ENCODE measurements around the gene CUL9. TPM values are rescaled to one million over a fixed set of nuclear protein-coding genes. Genes with fewer than 3 reads are reported as not detected.

The CUL9 gene
- polyA plus RNA-seq, 1 donor from 2014 or later = 65.0 TPM

GRCh38 chr6:43248101-43248500 is 66.1 kb downstream of the CUL9 start:
- Histone ChIP-seq H3K9me3 (ENCODE audit: low read length) (no peaks in the 10 kb centered on the region), H3K36me3 (ENCODE audit: insufficient read depth, low read length) (no peaks in the 10 kb centered on the region), H3K9ac (ENCODE audit: low read length) (peak overlapping the region; percentile 67), H3K27ac (ENCODE audit: low read length) (peak overlapping the region; percentile 59), H2AFZ (ENCODE audit: low read depth, low read length) (no peak overlapping the region), H3F3A (ENCODE audit: insufficient read depth, low read length, poor library complexity, severe bottlenecking) (no peaks in the 10 kb centered on the region), H3K4me3 (ENCODE audit: low read length) (peak overlapping the region; percentile 82), H3K4me2 (ENCODE audit: low read length) (peak overlapping the region; percentile 96), H3K79me2 (replicated peaks; ENCODE audit: insufficient read depth, low read length) (peaks cover 23% of the 10 kb centered on the region), H4K20me1 (ENCODE audit: insufficient read depth) (no peaks in the 10 kb centered on the region), H3K9me2 (ENCODE audit: insufficient read depth, low read length) (no peaks in the 10 kb centered on the region), H3K27me3 (ENCODE audit: insufficient read depth, low read depth, low read length) (no peaks in the 10 kb centered on the region)
- no peak for TF ChIP-seq EP300 (conservative IDR thresholded peaks at IDR 0.05; ENCODE audit: poor library complexity, severe bottlenecking)

DNA sequence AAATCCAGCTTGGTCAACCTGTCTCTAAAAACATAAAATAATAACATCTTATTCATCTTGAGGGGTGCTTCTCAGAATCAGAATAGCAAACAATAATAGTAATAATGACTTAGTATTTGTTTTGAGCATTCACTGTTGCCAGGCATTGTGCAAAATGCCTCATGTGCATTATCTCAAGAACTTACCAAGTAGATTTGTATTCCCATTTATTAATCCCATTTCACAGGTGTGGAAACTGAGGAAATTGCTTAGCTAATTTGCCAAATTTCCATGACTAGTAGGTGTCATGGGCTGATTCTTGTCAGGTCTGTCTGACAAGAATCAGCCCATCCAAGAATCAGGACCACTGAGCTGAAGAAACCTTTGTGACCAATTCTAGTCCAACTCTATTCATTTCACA is 66.8 kb downstream of the CUL9 start:
- H3K27ac ChIP-seq (ENCODE audit: low read length) = no peak overlapping the region
- no peak overlapping the region for H2AFZ ChIP-seq (ENCODE audit: low read depth, low read length)
- H3K36me3 ChIP-seq (ENCODE audit: insufficient read depth, low read length) = no peaks in the 10 kb centered on the region
- no peaks in the 10 kb centered on the region for H4K20me1 ChIP-seq (ENCODE audit: insufficient read depth)
- no peaks in the 10 kb centered on the region for H3K27me3 ChIP-seq (ENCODE audit: insufficient read depth, low read depth, low read length)
- no peak overlapping the region for H3K4me2 ChIP-seq (ENCODE audit: low read length)
- H3K9me2 ChIP-seq (ENCODE audit: insufficient read depth, low read length) = no peaks in the 10 kb centered on the region
- H3K79me2 ChIP-seq (replicated peaks; ENCODE audit: insufficient read depth, low read length) = peaks cover 23% of the 10 kb centered on the region
- no peaks in the 10 kb centered on the region for H3K9me3 ChIP-seq (ENCODE audit: low read length)
- H3K9ac ChIP-seq (ENCODE audit: low read length) = no peak overlapping the region
- TF ChIP-seq RAD21 (conservative IDR thresholded peaks at IDR 0.05) (no peak), TAF1 (IDR thresholded peaks at IDR 0.05; ENCODE audit: low read depth) (no peak), POLR2AphosphoS5 (IDR thresholded peaks at IDR 0.05) (no peak), MXI1 (conservative IDR thresholded peaks at IDR 0.05; ENCODE audit: poor library complexity, severe bottlenecking) (no peak), EP300 (conservative IDR thresholded peaks at IDR 0.05; ENCODE audit: poor library complexity, severe bottlenecking) (no peak), EZH2 (IDR thresholded peaks at IDR 0.05; ENCODE audit: borderline replicate concordance, insufficient read depth, low read length, poor library complexity, severe bottlenecking) (no peak), SMC3 (conservative IDR thresholded peaks at IDR 0.05; ENCODE audit: poor library complexity) (no peak)
- TF ChIP-seq, protein P1, sequence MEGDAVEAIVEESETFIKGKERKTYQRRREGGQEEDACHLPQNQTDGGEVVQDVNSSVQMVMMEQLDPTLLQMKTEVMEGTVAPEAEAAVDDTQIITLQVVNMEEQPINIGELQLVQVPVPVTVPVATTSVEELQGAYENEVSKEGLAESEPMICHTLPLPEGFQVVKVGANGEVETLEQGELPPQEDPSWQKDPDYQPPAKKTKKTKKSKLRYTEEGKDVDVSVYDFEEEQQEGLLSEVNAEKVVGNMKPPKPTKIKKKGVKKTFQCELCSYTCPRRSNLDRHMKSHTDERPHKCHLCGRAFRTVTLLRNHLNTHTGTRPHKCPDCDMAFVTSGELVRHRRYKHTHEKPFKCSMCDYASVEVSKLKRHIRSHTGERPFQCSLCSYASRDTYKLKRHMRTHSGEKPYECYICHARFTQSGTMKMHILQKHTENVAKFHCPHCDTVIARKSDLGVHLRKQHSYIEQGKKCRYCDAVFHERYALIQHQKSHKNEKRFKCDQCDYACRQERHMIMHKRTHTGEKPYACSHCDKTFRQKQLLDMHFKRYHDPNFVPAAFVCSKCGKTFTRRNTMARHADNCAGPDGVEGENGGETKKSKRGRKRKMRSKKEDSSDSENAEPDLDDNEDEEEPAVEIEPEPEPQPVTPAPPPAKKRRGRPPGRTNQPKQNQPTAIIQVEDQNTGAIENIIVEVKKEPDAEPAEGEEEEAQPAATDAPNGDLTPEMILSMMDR (IDR thresholded peaks at IDR 0.05; ENCODE audit: poor library complexity, severe bottlenecking) = no peak
- TF ChIP-seq, protein P2, sequence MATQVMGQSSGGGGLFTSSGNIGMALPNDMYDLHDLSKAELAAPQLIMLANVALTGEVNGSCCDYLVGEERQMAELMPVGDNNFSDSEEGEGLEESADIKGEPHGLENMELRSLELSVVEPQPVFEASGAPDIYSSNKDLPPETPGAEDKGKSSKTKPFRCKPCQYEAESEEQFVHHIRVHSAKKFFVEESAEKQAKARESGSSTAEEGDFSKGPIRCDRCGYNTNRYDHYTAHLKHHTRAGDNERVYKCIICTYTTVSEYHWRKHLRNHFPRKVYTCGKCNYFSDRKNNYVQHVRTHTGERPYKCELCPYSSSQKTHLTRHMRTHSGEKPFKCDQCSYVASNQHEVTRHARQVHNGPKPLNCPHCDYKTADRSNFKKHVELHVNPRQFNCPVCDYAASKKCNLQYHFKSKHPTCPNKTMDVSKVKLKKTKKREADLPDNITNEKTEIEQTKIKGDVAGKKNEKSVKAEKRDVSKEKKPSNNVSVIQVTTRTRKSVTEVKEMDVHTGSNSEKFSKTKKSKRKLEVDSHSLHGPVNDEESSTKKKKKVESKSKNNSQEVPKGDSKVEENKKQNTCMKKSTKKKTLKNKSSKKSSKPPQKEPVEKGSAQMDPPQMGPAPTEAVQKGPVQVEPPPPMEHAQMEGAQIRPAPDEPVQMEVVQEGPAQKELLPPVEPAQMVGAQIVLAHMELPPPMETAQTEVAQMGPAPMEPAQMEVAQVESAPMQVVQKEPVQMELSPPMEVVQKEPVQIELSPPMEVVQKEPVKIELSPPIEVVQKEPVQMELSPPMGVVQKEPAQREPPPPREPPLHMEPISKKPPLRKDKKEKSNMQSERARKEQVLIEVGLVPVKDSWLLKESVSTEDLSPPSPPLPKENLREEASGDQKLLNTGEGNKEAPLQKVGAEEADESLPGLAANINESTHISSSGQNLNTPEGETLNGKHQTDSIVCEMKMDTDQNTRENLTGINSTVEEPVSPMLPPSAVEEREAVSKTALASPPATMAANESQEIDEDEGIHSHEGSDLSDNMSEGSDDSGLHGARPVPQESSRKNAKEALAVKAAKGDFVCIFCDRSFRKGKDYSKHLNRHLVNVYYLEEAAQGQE (IDR thresholded peaks at IDR 0.05; ENCODE audit: borderline replicate concordance) = no peak
- H3F3A ChIP-seq (ENCODE audit: insufficient read depth, low read length, poor library complexity, severe bottlenecking) = no peaks in the 10 kb centered on the region
- no peak overlapping the region for H3K4me3 ChIP-seq (ENCODE audit: low read length)

- no peak overlapping the region for H3K27ac ChIP-seq (ENCODE audit: low read length)
- no peaks in the 10 kb centered on the region for H3K9me2 ChIP-seq (ENCODE audit: insufficient read depth, low read length)
- H3K4me2 ChIP-seq (ENCODE audit: low read length) = no peak overlapping the region
- H3K36me3 ChIP-seq (ENCODE audit: insufficient read depth, low read length) = peaks cover 8% of the 10 kb centered on the region
- H4K20me1 ChIP-seq (ENCODE audit: insufficient read depth) = no peaks in the 10 kb centered on the region
- no peak overlapping the region for H2AFZ ChIP-seq (ENCODE audit: low read depth, low read length)
- peaks cover 13% of the 10 kb centered on the region for H3K79me2 ChIP-seq (replicated peaks; ENCODE audit: insufficient read depth, low read length)
- no peaks in the 10 kb centered on the region for H3F3A ChIP-seq (ENCODE audit: insufficient read depth, low read length, poor library complexity, severe bottlenecking)
- H3K4me3 ChIP-seq (ENCODE audit: low read length) = no peak overlapping the region
- no peak overlapping the region for H3K9ac ChIP-seq (ENCODE audit: low read length)
- TF ChIP-seq, protein P1 (IDR thresholded peaks at IDR 0.05; ENCODE audit: poor library complexity, severe bottlenecking) = no peak
- no peak for TF ChIP-seq POLR2AphosphoS5 (IDR thresholded peaks at IDR 0.05)
- no peak for TF ChIP-seq MXI1 (conservative IDR thresholded peaks at IDR 0.05; ENCODE audit: poor library complexity, severe bottlenecking)
- TF ChIP-seq, protein P2 (IDR thresholded peaks at IDR 0.05; ENCODE audit: borderline replicate concordance) = no peak
- no peak for TF ChIP-seq RAD21 (conservative IDR thresholded peaks at IDR 0.05)
- TF ChIP-seq SMC3 (conservative IDR thresholded peaks at IDR 0.05; ENCODE audit: poor library complexity) = no peak
- no peak for TF ChIP-seq EZH2 (IDR thresholded peaks at IDR 0.05; ENCODE audit: borderline replicate concordance, insufficient read depth, low read length, poor library complexity, severe bottlenecking)
- no peak for TF ChIP-seq TAF1 (IDR thresholded peaks at IDR 0.05; ENCODE audit: low read depth)
- TF ChIP-seq EP300 (conservative IDR thresholded peaks at IDR 0.05; ENCODE audit: poor library complexity, severe bottlenecking) = no peak
- no peaks in the 10 kb centered on the region for H3K27me3 ChIP-seq (ENCODE audit: insufficient read depth, low read depth, low read length)
- H3K9me3 ChIP-seq (ENCODE audit: low read length) = no peaks in the 10 kb centered on the region
These were observed 69.0 kb downstream of the CUL9 start for GRCh38 chr6:43250992-43251373.
